Panc1 (cell line): ENCODE results near the gene DNAJB5. TPM values are rescaled to one million over a fixed set of nuclear protein-coding genes. Genes with fewer than 3 reads are reported as not detected.

Source experiments
- ATAC-seq: fragments of 200-7000 bp; cut with Tn5 transposase; 2 replicates; pipeline ENCODE4 v1.9.1; 2020; ENCODE audit warnings: mild to moderate bottlenecking, moderate library complexity
- BruUV-seq: library from RNA; stranded (reverse); fragments of 400-500 nt; replicated peaks from 2 replicates; lab custom pipeline; 2021; lab: Mats Ljungman, UMichigan
- CTCF ChIA-PET: fragments of 300-600 bp; sonication (Branson Sonifier 250); formaldehyde crosslinking; loops from one replicate; lab custom pipeline; 2022; ENCODE audit warnings: antibody characterized with exemption; lab: Charles Lee
- POLR2A ChIA-PET: fragments of 300-600 bp; sonication (Branson Sonifier 250); formaldehyde crosslinking; loops from one replicate; lab custom pipeline; 2022; ENCODE audit warnings: antibody characterized with exemption; lab: Charles Lee
- DNase-seq: peaks from one replicate; pipeline ENCODE4 v3.0.0-alpha.2; 2010; ENCODE audit warnings: low read depth, low spot score
- H3K27ac ChIP-seq: 2 replicates; pipeline ENCODE4 v1.5.1; 2011; ENCODE audit warnings: mild to moderate bottlenecking, low read length, inconsistent platforms
- H3K27me3 ChIP-seq: fragments of 200-500 bp; sonication (Bioruptor generic); 2 replicates; pipeline ENCODE4 v1.6.0; 2014; ENCODE audit warnings: low read length, inconsistent platforms; ENCODE audit not compliant: control insufficient read depth, insufficient read depth
- H3K36me3 ChIP-seq: fragments of 200-500 bp; sonication (Bioruptor generic); 2 replicates; pipeline ENCODE4 v1.5.1; 2014; ENCODE audit warnings: inconsistent platforms, mild to moderate bottlenecking, low read length, moderate library complexity; ENCODE audit not compliant: control insufficient read depth, insufficient read depth
- H3K4me1 ChIP-seq: 2 replicates; pipeline ENCODE4 v1.5.1; 2011; ENCODE audit warnings: inconsistent platforms, mild to moderate bottlenecking, low read length, moderate library complexity; ENCODE audit not compliant: control insufficient read depth, insufficient read depth
- H3K4me3 ChIP-seq, 2 experiments: 2 replicates each; pipeline ENCODE4 v1.5.1; 2011 to 2012; ENCODE audit warnings: low read depth in 2 of 2, low read length in 2 of 2, mild to moderate bottlenecking in 2 of 2, inconsistent platforms in 1 of 2, moderate library complexity in 1 of 2
- H3K9me3 ChIP-seq: fragments of 200-500 bp; sonication (Bioruptor generic); 2 replicates; pipeline ENCODE4 v1.5.1; 2014; ENCODE audit warnings: low read depth, mild to moderate bottlenecking, inconsistent platforms, low read length, moderate library complexity; ENCODE audit not compliant: control insufficient read depth, insufficient read depth
- POLR2AphosphoS5 ChIP-seq: IDR thresholded peaks from 2 replicates; pipeline ENCODE4 v1.6.1; 2012; ENCODE audit warnings: mild to moderate bottlenecking, low read depth, low read length, moderate library complexity
- SIN3A ChIP-seq: IDR thresholded peaks from 2 replicates; pipeline ENCODE4 v1.6.1; 2012; ENCODE audit warnings: low read depth, mild to moderate bottlenecking, low read length, moderate library complexity, borderline replicate concordance; ENCODE audit not compliant: insufficient read depth
- TCF7L2 ChIP-seq: IDR thresholded peaks from 2 replicates; pipeline ENCODE4 v1.6.1; 2011; ENCODE audit warnings: mild to moderate bottlenecking, low read depth, low read length, inconsistent platforms
- in situ Hi-C: cut with HindIII; loops from 2 replicates; pipeline ENCODE4 v1.10.0; 2016; ENCODE audit warnings: low sequenced_read_pairs, low pct_unique_long_range_greater_than_20kb
- intact Hi-C: fragments of 100-400 bp; cut with micrococcal nuclease; formaldehyde crosslinking; loops from one replicate; pipeline ENCODE4 v1.10.0; 2022; ENCODE audit not compliant: unreplicated experiment
- total RNA-seq: library from RNA; stranded (reverse); gene quantifications from one replicate; pipeline ENCODE4 v1.2.1, GENCODE V29; 2021; ENCODE audit not compliant: unreplicated experiment
- TF ChIP-seq, protein P1 (sequence below): fragments of 450-650 bp; IDR thresholded peaks from 2 replicates; pipeline ENCODE4 v1.5.1; 2017; ENCODE audit warnings: mild to moderate bottlenecking
- TF ChIP-seq, protein P2 (sequence below), 2 experiments: IDR thresholded peaks; 2 replicates each; pipeline ENCODE4 v1.6.1; 2011 to 2012; ENCODE audit warnings: low read depth in 2 of 2, control low read depth in 1 of 2, low read length in 1 of 2, mild to moderate bottlenecking in 1 of 2, moderate library complexity in 1 of 2; ENCODE audit not compliant: insufficient read depth in 1 of 2

The DNAJB5 gene
- total RNA-seq, 1 experiment from 2014 or later: 9.7 TPM

DNA sequence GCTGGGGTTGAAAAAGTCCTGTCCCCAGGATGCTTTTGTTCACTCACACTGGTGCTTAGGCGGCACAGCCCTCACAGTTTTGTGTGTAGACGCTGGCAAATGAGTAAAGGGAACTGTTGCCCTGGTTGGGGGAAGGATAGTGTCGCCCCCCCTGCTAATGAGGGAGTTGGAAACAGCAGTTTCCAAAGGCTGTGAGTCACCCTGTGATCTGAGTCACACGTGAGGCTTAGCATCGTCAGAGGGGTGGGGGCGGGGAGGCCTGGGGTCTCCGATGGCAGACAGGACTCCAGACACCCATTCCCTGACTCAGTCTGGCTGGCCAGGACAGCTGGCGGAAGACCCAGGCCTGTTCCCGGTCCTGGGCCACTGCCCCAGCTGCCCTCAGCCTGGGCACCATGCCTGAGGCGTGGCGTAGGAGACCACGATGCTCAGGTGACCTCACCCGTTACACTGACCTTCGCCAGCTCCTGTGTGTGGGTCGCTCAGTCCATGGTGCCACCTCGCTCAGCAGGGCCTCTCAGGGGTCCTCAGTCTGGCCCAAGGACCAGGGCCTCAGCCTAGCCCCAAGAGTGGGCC is 2.9 kb downstream of the DNAJB5 start:
- Histone ChIP-seq H3K27me3 (no peaks in the 10 kb centered on the region), H3K36me3 (no peaks in the 10 kb centered on the region), H3K4me1 (peaks cover 45% of the 10 kb centered on the region), H3K9me3 (no peaks in the 10 kb centered on the region), H3K27ac (peak overlapping the region; percentile 52), H3K4me3 (no peak overlapping the region)
- in situ Hi-C loops: no loop called here
- intact Hi-C loops: no loop called here
- no TSS peak for BruUV-seq
- DNase-seq (no peak), ATAC-seq (no peak)
- no peak for TF ChIP-seq SIN3A
- no peak for TF ChIP-seq POLR2AphosphoS5
- no peak for TF ChIP-seq TCF7L2
- TF ChIP-seq, protein P1, sequence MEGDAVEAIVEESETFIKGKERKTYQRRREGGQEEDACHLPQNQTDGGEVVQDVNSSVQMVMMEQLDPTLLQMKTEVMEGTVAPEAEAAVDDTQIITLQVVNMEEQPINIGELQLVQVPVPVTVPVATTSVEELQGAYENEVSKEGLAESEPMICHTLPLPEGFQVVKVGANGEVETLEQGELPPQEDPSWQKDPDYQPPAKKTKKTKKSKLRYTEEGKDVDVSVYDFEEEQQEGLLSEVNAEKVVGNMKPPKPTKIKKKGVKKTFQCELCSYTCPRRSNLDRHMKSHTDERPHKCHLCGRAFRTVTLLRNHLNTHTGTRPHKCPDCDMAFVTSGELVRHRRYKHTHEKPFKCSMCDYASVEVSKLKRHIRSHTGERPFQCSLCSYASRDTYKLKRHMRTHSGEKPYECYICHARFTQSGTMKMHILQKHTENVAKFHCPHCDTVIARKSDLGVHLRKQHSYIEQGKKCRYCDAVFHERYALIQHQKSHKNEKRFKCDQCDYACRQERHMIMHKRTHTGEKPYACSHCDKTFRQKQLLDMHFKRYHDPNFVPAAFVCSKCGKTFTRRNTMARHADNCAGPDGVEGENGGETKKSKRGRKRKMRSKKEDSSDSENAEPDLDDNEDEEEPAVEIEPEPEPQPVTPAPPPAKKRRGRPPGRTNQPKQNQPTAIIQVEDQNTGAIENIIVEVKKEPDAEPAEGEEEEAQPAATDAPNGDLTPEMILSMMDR: no peak
- TF ChIP-seq, protein P2, sequence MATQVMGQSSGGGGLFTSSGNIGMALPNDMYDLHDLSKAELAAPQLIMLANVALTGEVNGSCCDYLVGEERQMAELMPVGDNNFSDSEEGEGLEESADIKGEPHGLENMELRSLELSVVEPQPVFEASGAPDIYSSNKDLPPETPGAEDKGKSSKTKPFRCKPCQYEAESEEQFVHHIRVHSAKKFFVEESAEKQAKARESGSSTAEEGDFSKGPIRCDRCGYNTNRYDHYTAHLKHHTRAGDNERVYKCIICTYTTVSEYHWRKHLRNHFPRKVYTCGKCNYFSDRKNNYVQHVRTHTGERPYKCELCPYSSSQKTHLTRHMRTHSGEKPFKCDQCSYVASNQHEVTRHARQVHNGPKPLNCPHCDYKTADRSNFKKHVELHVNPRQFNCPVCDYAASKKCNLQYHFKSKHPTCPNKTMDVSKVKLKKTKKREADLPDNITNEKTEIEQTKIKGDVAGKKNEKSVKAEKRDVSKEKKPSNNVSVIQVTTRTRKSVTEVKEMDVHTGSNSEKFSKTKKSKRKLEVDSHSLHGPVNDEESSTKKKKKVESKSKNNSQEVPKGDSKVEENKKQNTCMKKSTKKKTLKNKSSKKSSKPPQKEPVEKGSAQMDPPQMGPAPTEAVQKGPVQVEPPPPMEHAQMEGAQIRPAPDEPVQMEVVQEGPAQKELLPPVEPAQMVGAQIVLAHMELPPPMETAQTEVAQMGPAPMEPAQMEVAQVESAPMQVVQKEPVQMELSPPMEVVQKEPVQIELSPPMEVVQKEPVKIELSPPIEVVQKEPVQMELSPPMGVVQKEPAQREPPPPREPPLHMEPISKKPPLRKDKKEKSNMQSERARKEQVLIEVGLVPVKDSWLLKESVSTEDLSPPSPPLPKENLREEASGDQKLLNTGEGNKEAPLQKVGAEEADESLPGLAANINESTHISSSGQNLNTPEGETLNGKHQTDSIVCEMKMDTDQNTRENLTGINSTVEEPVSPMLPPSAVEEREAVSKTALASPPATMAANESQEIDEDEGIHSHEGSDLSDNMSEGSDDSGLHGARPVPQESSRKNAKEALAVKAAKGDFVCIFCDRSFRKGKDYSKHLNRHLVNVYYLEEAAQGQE (IDR thresholded peaks at IDR 0.05; ENCODE audit: insufficient read depth in 1 of 2, low read depth in 2 of 2, low read length in 1 of 2): no peak
- POLR2A ChIA-PET: interaction anchor here (0.6 kb wide), 1 partner anchor 519 kb away, joined by 3 read pairs; no protein-coding TSS in a partner anchor
- CTCF ChIA-PET: interaction anchor here (1.0 kb wide), 1 partner anchor 93 kb away, joined by 3 read pairs; no protein-coding TSS in a partner anchor

DNA sequence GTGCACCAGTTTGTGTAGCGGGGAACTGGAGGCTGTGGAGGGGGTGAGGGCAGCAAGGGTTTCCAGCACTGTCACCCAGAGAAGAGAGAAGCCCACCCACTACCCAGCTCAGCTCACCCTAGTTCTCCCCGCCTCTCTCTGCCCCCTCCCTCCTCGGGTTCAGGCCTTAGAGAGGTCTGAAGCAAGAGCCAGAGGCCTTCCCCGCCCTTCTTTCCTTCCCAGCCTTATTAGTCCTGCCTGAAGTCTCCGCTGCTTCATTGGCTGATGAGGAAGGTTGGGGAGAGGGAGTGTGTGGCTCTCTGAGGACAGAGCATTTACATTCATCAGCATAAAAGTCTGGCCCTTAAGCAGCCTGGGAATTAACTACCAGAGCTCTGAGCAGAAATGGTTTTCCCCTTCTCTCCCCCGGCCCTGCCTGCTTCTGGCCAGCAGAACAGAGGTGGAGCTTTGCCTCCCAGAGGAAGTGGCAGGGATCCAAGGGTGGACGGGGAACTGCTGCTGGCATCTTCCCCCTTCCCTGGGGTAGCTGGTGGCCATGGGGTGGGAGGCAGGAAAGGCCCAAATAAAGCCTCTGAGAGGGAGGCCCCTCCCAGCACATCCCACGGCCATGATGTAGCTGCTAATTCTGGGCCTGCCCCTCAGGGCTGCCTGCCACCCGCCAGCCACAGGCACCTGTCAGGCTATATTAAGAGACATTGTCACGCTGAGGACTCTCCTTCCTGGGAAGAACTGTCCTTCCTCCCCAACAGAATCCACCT is 4.1 kb downstream of the DNAJB5 start:
- Histone ChIP-seq H3K4me1 (peaks cover 47% of the 10 kb centered on the region), H3K4me3 (no peak overlapping the region), H3K36me3 (no peaks in the 10 kb centered on the region), H3K27me3 (no peaks in the 10 kb centered on the region), H3K27ac (no peak overlapping the region), H3K9me3 (no peaks in the 10 kb centered on the region)
- no TSS peak for BruUV-seq
- no peak for DNase-seq
- TF ChIP-seq, protein P2 (IDR thresholded peaks at IDR 0.05; ENCODE audit: insufficient read depth in 1 of 2, low read depth in 2 of 2, low read length in 1 of 2): no peak
- TF ChIP-seq, protein P1: no peak
- TF ChIP-seq SIN3A: no peak
- 0 out of 2 replicates have a peak, but pooled peaks have one; percentile 13 for TF ChIP-seq POLR2AphosphoS5
- TF ChIP-seq TCF7L2: no peak
- CTCF ChIA-PET: interaction anchor here (0.6 to 3.0 kb wide), 7 partner anchors 12 to 641 kb away, joined by 3 to 41 read pairs (median 4); no protein-coding TSS in a partner anchor
- in situ Hi-C loops: no loop called here
- no peak for ATAC-seq
- intact Hi-C loops: no loop called here
- POLR2A ChIA-PET: no interaction called here
